Fibroblast of villous mesenchyme (primary cell): Measurements from ENCODE around the gene PTPN2. TPM values are rescaled to one million over a fixed set of nuclear protein-coding genes. Genes with fewer than 3 reads are reported as not detected.

Experiments used
- DNase-seq: peaks from one replicate; pipeline ENCODE4 v3.0.0-alpha.2; 2010; ENCODE audit warnings: low read depth
- H3K4me3 ChIP-seq: 2 replicates; pipeline ENCODE4 v1.5.1; 2011; ENCODE audit warnings: low read depth, mild to moderate bottlenecking, low read length
- total RNA-seq: library from RNA; depleted of rRNA; stranded (reverse); fragments of >200 nt; gene quantifications from 2 replicates; pipeline ENCODE4 v1.2.3, GENCODE V29; 2012
- TF ChIP-seq, protein P1 (sequence below): IDR thresholded peaks from 2 replicates; pipeline ENCODE4 v1.5.1; 2012; ENCODE audit warnings: low read depth, mild to moderate bottlenecking, low read length; ENCODE audit not compliant: insufficient read depth

PTPN2 gene
- total RNA-seq, 1 donor, result 31.1 TPM

DNA sequence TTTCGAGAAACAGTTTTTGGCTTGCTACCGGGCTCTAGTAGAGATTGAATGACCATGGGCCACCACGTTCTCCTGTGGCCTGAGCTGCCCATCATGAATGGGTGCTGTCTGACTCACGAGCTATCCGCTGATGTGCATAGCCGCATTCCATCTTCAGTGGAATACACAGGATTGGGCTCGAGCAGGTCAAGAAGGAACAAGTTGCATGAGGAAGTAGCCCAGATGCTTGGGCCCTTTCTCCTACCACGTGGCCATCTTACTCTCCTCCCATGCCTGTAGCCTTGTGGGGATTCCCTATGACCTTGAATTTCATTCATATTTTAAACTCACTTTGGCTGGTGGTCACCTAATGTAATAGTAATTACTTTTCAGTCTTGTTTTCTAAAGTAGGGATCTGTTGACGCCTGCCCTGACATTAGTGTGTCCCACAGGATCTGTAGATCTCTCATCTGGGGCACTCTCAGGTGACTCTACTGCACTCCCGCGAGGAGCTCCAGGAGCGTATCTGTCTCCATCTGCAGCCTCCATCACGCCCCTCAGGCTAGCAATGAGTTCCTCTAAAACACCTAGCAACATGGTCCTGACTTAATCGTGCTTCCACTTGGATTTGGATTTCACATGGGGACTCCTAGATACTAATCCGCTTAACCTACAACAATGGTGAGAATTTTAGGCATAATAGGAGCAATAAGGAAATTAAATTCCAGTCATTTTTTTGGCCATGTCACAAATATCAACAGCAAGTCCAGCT, 113.4 kb downstream of the PTPN2 start:
- TF ChIP-seq, protein P1, sequence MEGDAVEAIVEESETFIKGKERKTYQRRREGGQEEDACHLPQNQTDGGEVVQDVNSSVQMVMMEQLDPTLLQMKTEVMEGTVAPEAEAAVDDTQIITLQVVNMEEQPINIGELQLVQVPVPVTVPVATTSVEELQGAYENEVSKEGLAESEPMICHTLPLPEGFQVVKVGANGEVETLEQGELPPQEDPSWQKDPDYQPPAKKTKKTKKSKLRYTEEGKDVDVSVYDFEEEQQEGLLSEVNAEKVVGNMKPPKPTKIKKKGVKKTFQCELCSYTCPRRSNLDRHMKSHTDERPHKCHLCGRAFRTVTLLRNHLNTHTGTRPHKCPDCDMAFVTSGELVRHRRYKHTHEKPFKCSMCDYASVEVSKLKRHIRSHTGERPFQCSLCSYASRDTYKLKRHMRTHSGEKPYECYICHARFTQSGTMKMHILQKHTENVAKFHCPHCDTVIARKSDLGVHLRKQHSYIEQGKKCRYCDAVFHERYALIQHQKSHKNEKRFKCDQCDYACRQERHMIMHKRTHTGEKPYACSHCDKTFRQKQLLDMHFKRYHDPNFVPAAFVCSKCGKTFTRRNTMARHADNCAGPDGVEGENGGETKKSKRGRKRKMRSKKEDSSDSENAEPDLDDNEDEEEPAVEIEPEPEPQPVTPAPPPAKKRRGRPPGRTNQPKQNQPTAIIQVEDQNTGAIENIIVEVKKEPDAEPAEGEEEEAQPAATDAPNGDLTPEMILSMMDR, result no peak
- no peak for DNase-seq
- no peak overlapping the region for H3K4me3 ChIP-seq

DNA sequence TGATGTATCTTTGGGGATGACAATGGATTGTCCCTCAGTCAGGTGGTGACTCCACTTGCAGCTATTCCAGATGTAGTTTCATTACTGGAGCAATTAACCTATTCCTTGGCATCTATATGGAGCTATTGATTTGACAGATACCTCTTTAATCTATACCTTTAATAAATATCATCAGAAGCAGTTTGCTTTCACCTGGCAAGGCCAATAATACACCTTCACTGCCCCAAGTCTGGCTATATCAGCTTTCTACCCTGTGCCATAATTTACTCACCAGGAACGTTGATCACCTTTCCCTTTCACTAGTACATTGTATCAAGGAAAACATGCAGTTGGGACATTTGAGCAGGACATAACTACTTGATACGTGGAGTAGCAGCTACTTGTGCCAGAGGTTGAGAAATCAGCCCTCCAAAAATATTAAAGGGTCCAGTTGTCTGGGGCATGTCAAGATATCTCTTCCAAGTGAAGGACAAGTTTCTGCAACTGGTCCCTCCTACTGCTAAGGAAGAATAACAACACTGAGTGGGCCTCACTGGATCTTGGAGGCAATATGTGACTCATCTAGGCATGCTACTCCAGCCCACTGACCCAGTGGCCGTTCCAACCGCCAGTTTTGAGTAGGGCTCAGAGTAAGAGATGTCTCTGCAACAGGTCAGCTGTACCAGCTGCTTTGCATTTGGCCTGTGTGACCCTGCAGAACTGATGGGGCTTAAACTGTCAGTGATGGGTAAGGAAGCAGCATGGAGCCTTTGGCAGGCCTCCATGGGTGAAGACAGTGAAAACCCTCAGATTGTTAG, 114.2 kb downstream of the PTPN2 start:
- peak; percentile 49 for DNase-seq
- no peak overlapping the region for H3K4me3 ChIP-seq
- TF ChIP-seq, protein P1, result no peak

DNA sequence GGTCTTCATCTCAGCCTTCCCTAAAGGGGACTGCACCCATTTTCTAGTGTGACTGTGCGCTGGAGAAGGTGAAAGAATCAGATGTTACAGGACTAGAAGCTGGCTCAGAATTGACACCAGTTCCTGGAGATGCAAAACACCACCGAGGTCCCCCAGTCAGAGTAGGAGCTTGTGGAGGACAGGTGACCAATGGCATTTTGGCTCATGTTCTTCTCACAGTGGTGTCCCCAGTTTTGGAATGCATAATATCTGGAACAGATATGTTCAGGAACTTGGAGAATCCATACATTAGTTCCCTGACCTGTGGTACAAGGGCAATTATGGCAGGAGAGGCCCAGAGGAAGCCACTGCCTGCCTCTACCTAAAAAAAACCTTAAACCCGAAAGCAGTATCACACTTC, 114.9 kb downstream of the PTPN2 start:
- no peak for DNase-seq
- TF ChIP-seq, protein P1, result no peak
- no peak overlapping the region for H3K4me3 ChIP-seq

DNA sequence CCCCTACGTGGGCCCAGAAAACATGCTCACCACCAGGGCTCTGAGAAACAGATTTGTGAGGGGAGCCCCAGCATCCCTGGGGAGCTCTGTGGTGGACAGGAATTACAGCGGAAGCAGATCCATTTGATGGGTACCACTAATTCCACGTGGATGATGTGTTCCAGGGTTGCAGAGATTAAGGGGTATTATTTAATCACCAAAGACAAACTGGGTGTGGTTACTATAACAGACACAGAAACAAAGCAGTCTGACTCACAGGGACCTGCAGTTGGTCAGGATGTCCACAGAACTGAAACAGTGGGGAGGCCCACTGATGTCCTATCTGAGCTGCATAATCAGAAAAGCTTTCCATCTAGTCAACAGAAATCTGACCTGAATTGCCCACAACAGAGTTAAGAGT, 115.4 kb downstream of the PTPN2 start:
- TF ChIP-seq, protein P1, result no peak
- no peak overlapping the region for H3K4me3 ChIP-seq
- peak; percentile 29 for DNase-seq

DNA sequence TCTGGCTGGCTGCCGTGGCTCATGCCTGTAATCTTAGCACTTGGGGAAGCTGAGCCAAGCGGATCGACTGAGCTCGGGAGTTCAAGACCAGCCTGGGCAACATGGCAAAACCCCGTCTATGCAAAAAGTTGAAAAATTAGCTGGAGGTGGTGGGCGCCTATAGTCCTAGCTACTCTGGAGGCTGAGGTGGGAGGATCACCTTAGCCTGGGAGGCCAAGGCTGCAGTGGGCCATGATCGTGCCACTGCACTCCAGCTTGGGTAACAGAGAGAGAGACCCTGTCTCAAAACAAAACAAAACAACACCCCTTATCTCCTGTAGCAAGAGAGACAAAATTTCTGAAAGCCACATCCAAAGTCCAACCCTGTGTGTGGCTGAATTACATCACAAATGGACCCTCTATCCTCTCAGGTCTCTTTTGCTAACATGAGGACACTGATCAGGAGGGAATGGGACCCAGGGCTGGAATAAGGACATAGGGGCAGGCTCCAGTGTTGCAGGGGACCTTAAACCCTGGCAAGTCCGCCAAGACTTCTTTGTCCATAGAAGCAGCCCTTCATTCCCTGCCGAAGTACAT, 116.4 kb downstream of the PTPN2 start:
- DNase-seq, result no peak
- H3K4me3 ChIP-seq, result no peak overlapping the region
- TF ChIP-seq, protein P1, result no peak

DNA sequence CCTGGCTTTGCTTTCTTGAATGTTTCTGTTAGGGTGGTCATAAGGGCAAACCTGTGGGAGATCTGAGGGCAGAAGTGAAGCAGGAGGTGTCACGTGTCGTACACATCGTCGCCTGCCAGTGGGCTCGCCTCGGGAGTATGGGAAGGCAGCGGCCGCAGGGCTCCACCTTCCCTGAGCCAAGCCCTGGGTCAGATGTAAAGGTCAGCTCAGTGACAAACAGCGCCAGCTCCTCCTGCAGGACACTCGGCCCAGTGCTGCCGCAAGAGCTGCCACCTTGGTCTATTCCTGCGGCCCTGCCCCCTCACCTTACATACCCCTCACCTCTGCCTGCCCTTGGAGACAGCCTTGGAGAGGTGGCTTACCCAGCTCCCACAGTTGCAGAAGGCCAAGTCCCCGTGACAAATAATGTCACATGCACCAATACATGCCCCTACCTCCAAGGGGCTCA, 117.0 kb downstream of the PTPN2 start:
- H3K4me3 ChIP-seq, result no peak overlapping the region
- no peak for DNase-seq
- TF ChIP-seq, protein P1, result no peak
